Suprapubic skin (tissue), 4 donors: Measurements from ENCODE around the gene TMOD1. TPM values are rescaled to one million over a fixed set of nuclear protein-coding genes. Genes with fewer than 3 reads are reported as not detected.

ENCODE experiments used
- DNase-seq, 2 donors: peaks; one replicate each; pipeline ENCODE4 v3.0.0-alpha.2; 2019; ENCODE audit warnings: low spot score in 2 of 2
- H3K27ac ChIP-seq: fragments of 200-600 bp; sonication (generic); one replicate; pipeline ENCODE4 v1.5.1; 2019
- H3K27me3 ChIP-seq: fragments of 200-600 bp; sonication (generic); one replicate; pipeline ENCODE4 v1.5.1; 2019
- H3K36me3 ChIP-seq: fragments of 200-600 bp; sonication (generic); one replicate; pipeline ENCODE4 v1.5.1; 2019
- H3K4me1 ChIP-seq: fragments of 200-600 bp; sonication (generic); one replicate; pipeline ENCODE4 v1.5.1; 2019
- H3K4me3 ChIP-seq: fragments of 200-600 bp; sonication (generic); one replicate; pipeline ENCODE4 v1.5.1; 2019; ENCODE audit warnings: mild to moderate bottlenecking
- H3K9me3 ChIP-seq: fragments of 200-600 bp; sonication (generic); one replicate; pipeline ENCODE4 v1.5.1; 2019
- EP300 ChIP-seq: sonication (generic); formaldehyde crosslinking; IDR thresholded peaks from one replicate; pipeline ENCODE4 v1.6.1; 2017; ENCODE audit warnings: antibody characterized with exemption
- POLR2A ChIP-seq, 2 donors: fragments of 450-650 bp; IDR thresholded peaks; one replicate each; pipeline ENCODE4 v1.6.1; 2017; ENCODE audit warnings: antibody characterized with exemption in 2 of 2, mild to moderate bottlenecking in 2 of 2, moderate library complexity in 2 of 2
- POLR2AphosphoS5 ChIP-seq, 3 donors: sonication (generic); formaldehyde crosslinking; IDR thresholded peaks; one replicate each; pipeline ENCODE4 v1.6.1; 2017; ENCODE audit warnings: antibody characterized with exemption in 3 of 3
- WGBS: methylation state at CpG from one replicate; pipeline ENCODE4 v1.1.5; 2018; 5-methylcytosine and 5-hydroxymethylcytosine counted together
- total RNA-seq, 4 donors: library from RNA; depleted of rRNA; stranded (reverse); fragments of >200 nt; gene quantifications; one replicate each; pipeline ENCODE4 v1.1.0, GENCODE V29; 2016
- TF ChIP-seq, protein P1 (sequence below), 2 donors: fragments of 200-600 bp in 1 of 2; fragments of 450-650 bp in 1 of 2; sonication (generic) in 1 of 2; IDR thresholded peaks; one replicate each; pipeline ENCODE4 v1.5.1; 2016 to 2019; ENCODE audit warnings: antibody characterized with exemption in 2 of 2, mild to moderate bottlenecking in 1 of 2, moderate library complexity in 1 of 2

The TMOD1 gene
- total RNA-seq, 4 donors from 2014 or later = 1.9 to 4.4 (median 4.0) TPM

DNA sequence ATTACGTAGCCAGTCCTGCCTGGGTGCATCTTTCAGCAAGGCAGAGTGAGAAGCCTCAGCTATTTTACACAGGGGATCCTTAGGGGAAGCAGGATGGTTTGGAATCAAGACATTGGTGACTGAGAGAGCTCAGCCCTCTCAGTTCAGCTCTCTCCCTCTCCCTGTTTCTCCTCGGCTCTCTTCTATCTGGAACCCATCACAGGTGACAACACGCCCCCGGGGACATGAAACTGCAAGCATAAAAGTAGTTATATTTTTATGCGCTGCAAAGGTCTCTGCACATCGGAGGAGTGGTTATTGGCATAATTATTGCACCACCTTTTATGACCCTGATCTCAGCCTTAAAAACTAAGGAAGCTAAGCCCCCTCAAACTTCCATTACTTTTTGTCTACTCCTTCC, 14.2 kb downstream of the TMOD1 start:
- Histone ChIP-seq H3K9me3 (no peaks in the 10 kb centered on the region), H3K27me3 (no peaks in the 10 kb centered on the region), H3K36me3 (no peaks in the 10 kb centered on the region), H3K4me1 (peaks cover 15% of the 10 kb centered on the region), H3K4me3 (no peak overlapping the region), H3K27ac (no peak overlapping the region)
- TF ChIP-seq, protein P1, sequence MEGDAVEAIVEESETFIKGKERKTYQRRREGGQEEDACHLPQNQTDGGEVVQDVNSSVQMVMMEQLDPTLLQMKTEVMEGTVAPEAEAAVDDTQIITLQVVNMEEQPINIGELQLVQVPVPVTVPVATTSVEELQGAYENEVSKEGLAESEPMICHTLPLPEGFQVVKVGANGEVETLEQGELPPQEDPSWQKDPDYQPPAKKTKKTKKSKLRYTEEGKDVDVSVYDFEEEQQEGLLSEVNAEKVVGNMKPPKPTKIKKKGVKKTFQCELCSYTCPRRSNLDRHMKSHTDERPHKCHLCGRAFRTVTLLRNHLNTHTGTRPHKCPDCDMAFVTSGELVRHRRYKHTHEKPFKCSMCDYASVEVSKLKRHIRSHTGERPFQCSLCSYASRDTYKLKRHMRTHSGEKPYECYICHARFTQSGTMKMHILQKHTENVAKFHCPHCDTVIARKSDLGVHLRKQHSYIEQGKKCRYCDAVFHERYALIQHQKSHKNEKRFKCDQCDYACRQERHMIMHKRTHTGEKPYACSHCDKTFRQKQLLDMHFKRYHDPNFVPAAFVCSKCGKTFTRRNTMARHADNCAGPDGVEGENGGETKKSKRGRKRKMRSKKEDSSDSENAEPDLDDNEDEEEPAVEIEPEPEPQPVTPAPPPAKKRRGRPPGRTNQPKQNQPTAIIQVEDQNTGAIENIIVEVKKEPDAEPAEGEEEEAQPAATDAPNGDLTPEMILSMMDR (IDR thresholded peaks at IDR 0.05) = no peak
- TF ChIP-seq POLR2A (IDR thresholded peaks at IDR 0.05) = no peak
- TF ChIP-seq EP300 = no peak
- no peak for TF ChIP-seq POLR2AphosphoS5 (IDR thresholded peaks at IDR 0.05)
- WGBS = 59% methylated on average over 6 of the region's 6 CpGs
- DNase-seq = no peak

DNA sequence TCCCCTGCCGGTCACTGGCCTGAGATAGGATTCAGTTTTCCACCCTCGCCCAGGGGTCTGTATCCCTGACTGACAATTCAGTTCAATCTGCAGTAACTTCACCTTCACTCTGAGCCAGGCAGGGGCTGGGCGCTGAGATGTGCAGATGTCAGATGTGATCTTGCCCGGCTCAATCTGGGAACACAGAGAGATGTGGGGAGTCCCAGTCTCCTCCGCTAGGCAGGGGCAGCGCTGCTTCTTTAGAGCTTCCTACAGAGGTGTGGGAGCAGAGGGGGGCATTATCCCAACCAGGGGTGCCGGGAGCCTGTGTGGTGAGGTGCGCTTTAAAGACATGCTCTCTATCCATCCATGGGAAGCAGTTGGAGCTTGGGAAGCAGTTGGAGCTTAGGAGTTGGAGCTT, 14.6 kb downstream of the TMOD1 start:
- TF ChIP-seq EP300 (no peak), POLR2AphosphoS5 (IDR thresholded peaks at IDR 0.05) (no peak), POLR2A (IDR thresholded peaks at IDR 0.05) (no peak)
- TF ChIP-seq, protein P1 (IDR thresholded peaks at IDR 0.05) = no peak
- H3K4me1 ChIP-seq = peaks cover 12% of the 10 kb centered on the region
- DNase-seq = no peak

GRCh38 chr9:97517331-97518089, 16.0 kb downstream of the TMOD1 start:
- no peaks in the 10 kb centered on the region for H3K27me3 ChIP-seq
- H3K4me3 ChIP-seq = no peak overlapping the region
- no peak for DNase-seq
- no peak overlapping the region for H3K27ac ChIP-seq
- TF ChIP-seq, protein P1 (IDR thresholded peaks at IDR 0.05) = no peak
- no peak for TF ChIP-seq EP300
- no peak for TF ChIP-seq POLR2A (IDR thresholded peaks at IDR 0.05)
- no peak for TF ChIP-seq POLR2AphosphoS5 (IDR thresholded peaks at IDR 0.05)
- H3K9me3 ChIP-seq = no peaks in the 10 kb centered on the region
- peaks cover 12% of the 10 kb centered on the region for H3K4me1 ChIP-seq
- H3K36me3 ChIP-seq = no peaks in the 10 kb centered on the region
- WGBS = 85% methylated on average over 14 of the region's 14 CpGs

More for the DNA sequence above, 14.6 kb downstream of the TMOD1 start:
- H3K4me3 ChIP-seq = no peak overlapping the region
- H3K27me3 ChIP-seq = no peaks in the 10 kb centered on the region
- H3K36me3 ChIP-seq = no peaks in the 10 kb centered on the region
- H3K9me3 ChIP-seq = no peaks in the 10 kb centered on the region
- 84% methylated on average over 8 of the region's 8 CpGs for WGBS
- H3K27ac ChIP-seq = no peak overlapping the region

- no peak for DNase-seq
- H3K27me3 ChIP-seq = no peaks in the 10 kb centered on the region
- no peaks in the 10 kb centered on the region for H3K9me3 ChIP-seq
- TF ChIP-seq EP300 = no peak
- TF ChIP-seq POLR2AphosphoS5 (IDR thresholded peaks at IDR 0.05) = no peak
- TF ChIP-seq, protein P1 (IDR thresholded peaks at IDR 0.05) = no peak
- no peak for TF ChIP-seq POLR2A (IDR thresholded peaks at IDR 0.05)
- peaks cover 12% of the 10 kb centered on the region for H3K4me1 ChIP-seq
- peak overlapping the region; percentile 5 for H3K27ac ChIP-seq
- H3K36me3 ChIP-seq = no peaks in the 10 kb centered on the region
- no peak overlapping the region for H3K4me3 ChIP-seq
- WGBS = 85% methylated on average over 9 of the region's 9 CpGs
Observed at GRCh38 chr9:97518166-97518908, 16.9 kb downstream of the TMOD1 start.

DNA sequence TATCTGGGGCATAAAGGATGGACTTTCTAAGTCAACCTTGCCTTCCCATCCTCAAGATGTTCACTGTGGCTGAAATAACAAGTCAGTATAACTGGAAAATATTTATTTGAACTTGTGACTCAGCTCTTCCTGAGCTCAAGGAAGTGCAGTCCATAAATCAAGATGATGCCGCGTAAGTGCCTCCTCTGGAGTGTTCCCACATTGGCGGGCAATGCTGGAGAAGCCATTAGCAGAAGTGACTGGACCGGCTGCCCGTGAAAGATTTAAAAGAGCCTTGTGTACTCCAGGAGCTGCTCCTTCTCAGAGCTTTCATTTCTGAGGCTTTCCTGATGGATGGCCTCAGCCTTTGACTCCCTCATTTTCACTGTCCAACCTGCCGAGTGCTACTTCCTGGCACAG, 17.4 kb downstream of the TMOD1 start:
- Histone ChIP-seq H3K27me3 (no peaks in the 10 kb centered on the region), H3K27ac (peak overlapping the region; percentile 11), H3K4me1 (peaks cover 12% of the 10 kb centered on the region), H3K36me3 (no peaks in the 10 kb centered on the region), H3K4me3 (no peak overlapping the region), H3K9me3 (no peaks in the 10 kb centered on the region)
- 17% methylated on average over 6 of the region's 6 CpGs for WGBS
- no peak for DNase-seq
- TF ChIP-seq EP300 = no peak
- no peak for TF ChIP-seq POLR2A (IDR thresholded peaks at IDR 0.05)
- TF ChIP-seq, protein P1 (IDR thresholded peaks at IDR 0.05) = no peak
- TF ChIP-seq POLR2AphosphoS5 (IDR thresholded peaks at IDR 0.05) = no peak
